ENCODE measurements around the gene CELF1. TPM values are rescaled to one million over a fixed set of nuclear protein-coding genes. Genes with fewer than 3 reads are reported as not detected.

The CELF1 gene
- total and polyA plus RNA-seq, 2 of the 13 experiments (the other 11 are each of a cell fraction or from before 2014, with no cell fraction given) = 69.0 to 80.1 TPM

DNA sequence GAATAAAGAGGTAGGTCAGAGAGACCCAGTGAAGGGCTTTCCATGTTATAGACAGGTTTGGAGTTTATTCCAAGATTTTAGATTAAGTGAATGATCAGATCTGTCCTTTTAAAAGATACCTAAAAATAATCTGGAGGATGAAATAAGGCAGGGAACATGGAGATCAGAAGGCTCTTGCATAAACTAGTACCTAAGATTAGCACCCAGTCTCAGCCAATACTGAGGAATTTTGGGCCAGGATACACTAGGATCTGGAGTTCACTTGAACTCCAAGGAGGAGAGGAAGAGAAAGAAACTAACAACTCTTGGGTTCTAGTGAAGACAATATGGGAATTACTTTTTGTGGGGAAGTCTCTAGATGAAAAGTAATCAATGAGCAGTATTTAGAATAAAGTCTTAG, 56.1 kb downstream of the CELF1 start:
- intact Hi-C loops (cut with micrococcal nuclease; ENCODE audit: unreplicated experiment) = no loop called here
- no peak for FAIRE-seq
- Histone ChIP-seq H2AFZ (ENCODE audit: low read length) (no peak overlapping the region), H3K27ac (ENCODE audit: extremely low read length, insufficient read depth, low read length) (no peak overlapping the region), H3K4me1 (ENCODE audit: insufficient read depth, low read length) (peaks cover 31% of the 10 kb centered on the region), H3K4me2 (ENCODE audit: low read depth, low read length) (no peak overlapping the region), H3K4me3 (replicated peaks in 1 of 3; ENCODE audit: insufficient read depth in 1 of 3, low read depth in 2 of 3, low read length in 3 of 3) (no peak overlapping the region), H3K27me3 (ENCODE audit: control insufficient read depth in 1 of 2, insufficient read depth in 2 of 2, low read length in 2 of 2) (no peaks in the 10 kb centered on the region; a peak in 1 of 5 replicates), H3K9me3 (ENCODE audit: low read length) (no peaks in the 10 kb centered on the region), H3K79me2 (ENCODE audit: insufficient read depth, low read length) (peaks cover 81% of the 10 kb centered on the region), H4K20me1 (ENCODE audit: insufficient read depth, low read length) (peaks cover 28% of the 10 kb centered on the region), H3K9ac (ENCODE audit: insufficient read depth, low read depth, low read length) (no peak overlapping the region), H3K36me3 (replicated peaks in 1 of 2; ENCODE audit: control insufficient read depth in 1 of 2, insufficient read depth in 2 of 2, low read length in 2 of 2) (peaks cover 7 to 36% of the 10 kb centered on the region in 2 experiments)
- ChIA-PET POLR2A (no interaction called here), CTCF (ENCODE audit: low intra/inter-chr PET ratio, low total read pairs) (no interaction called here)
- in situ Hi-C loops (cut with HindIII; ENCODE audit: extremely low pct_ligation_motif_present, low pct_unique_long_range_greater_than_20kb) = no loop called here
- no peak for DNase-seq (ENCODE audit: low spot score)
- ATAC-seq = no peak
- no TSS peak for BruUV-seq (replicated peaks)
- TF ChIP-seq ATAD3A (CRISPR knock-in tag; IDR thresholded peaks at IDR 0.05) (no peak), NR3C1 (CRISPR knock-in tag; IDR thresholded peaks at IDR 0.05) (no peak), NCOR1 (IDR thresholded peaks at IDR 0.05; ENCODE audit: borderline replicate concordance, low read length) (no peak), ZNF792 (CRISPR knock-in tag; IDR thresholded peaks at IDR 0.05) (no peak), PRPF4 (IDR thresholded peaks at IDR 0.05; ENCODE audit: low read depth, low read length, poor library complexity, severe bottlenecking) (no peak)
- TF ChIP-seq, protein P1, sequence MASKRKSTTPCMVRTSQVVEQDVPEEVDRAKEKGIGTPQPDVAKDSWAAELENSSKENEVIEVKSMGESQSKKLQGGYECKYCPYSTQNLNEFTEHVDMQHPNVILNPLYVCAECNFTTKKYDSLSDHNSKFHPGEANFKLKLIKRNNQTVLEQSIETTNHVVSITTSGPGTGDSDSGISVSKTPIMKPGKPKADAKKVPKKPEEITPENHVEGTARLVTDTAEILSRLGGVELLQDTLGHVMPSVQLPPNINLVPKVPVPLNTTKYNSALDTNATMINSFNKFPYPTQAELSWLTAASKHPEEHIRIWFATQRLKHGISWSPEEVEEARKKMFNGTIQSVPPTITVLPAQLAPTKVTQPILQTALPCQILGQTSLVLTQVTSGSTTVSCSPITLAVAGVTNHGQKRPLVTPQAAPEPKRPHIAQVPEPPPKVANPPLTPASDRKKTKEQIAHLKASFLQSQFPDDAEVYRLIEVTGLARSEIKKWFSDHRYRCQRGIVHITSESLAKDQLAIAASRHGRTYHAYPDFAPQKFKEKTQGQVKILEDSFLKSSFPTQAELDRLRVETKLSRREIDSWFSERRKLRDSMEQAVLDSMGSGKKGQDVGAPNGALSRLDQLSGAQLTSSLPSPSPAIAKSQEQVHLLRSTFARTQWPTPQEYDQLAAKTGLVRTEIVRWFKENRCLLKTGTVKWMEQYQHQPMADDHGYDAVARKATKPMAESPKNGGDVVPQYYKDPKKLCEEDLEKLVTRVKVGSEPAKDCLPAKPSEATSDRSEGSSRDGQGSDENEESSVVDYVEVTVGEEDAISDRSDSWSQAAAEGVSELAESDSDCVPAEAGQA (IDR thresholded peaks at IDR 0.05; ENCODE audit: low read depth) = no peak
- TF ChIP-seq, protein P1 (CRISPR knock-in tag; IDR thresholded peaks at IDR 0.05; ENCODE audit: borderline replicate concordance) = no peak
- TF ChIP-seq, protein P2, sequence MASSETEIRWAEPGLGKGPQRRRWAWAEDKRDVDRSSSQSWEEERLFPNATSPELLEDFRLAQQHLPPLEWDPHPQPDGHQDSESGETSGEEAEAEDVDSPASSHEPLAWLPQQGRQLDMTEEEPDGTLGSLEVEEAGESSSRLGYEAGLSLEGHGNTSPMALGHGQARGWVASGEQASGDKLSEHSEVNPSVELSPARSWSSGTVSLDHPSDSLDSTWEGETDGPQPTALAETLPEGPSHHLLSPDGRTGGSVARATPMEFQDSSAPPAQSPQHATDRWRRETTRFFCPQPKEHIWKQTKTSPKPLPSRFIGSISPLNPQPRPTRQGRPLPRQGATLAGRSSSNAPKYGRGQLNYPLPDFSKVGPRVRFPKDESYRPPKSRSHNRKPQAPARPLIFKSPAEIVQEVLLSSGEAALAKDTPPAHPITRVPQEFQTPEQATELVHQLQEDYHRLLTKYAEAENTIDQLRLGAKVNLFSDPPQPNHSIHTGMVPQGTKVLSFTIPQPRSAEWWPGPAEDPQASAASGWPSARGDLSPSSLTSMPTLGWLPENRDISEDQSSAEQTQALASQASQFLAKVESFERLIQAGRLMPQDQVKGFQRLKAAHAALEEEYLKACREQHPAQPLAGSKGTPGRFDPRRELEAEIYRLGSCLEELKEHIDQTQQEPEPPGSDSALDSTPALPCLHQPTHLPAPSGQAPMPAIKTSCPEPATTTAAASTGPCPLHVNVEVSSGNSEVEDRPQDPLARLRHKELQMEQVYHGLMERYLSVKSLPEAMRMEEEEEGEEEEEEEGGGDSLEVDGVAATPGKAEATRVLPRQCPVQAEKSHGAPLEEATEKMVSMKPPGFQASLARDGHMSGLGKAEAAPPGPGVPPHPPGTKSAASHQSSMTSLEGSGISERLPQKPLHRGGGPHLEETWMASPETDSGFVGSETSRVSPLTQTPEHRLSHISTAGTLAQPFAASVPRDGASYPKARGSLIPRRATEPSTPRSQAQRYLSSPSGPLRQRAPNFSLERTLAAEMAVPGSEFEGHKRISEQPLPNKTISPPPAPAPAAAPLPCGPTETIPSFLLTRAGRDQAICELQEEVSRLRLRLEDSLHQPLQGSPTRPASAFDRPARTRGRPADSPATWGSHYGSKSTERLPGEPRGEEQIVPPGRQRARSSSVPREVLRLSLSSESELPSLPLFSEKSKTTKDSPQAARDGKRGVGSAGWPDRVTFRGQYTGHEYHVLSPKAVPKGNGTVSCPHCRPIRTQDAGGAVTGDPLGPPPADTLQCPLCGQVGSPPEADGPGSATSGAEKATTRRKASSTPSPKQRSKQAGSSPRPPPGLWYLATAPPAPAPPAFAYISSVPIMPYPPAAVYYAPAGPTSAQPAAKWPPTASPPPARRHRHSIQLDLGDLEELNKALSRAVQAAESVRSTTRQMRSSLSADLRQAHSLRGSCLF (CRISPR knock-in tag; IDR thresholded peaks at IDR 0.05; ENCODE audit: borderline replicate concordance) = no peak
- TF ChIP-seq, protein P3, sequence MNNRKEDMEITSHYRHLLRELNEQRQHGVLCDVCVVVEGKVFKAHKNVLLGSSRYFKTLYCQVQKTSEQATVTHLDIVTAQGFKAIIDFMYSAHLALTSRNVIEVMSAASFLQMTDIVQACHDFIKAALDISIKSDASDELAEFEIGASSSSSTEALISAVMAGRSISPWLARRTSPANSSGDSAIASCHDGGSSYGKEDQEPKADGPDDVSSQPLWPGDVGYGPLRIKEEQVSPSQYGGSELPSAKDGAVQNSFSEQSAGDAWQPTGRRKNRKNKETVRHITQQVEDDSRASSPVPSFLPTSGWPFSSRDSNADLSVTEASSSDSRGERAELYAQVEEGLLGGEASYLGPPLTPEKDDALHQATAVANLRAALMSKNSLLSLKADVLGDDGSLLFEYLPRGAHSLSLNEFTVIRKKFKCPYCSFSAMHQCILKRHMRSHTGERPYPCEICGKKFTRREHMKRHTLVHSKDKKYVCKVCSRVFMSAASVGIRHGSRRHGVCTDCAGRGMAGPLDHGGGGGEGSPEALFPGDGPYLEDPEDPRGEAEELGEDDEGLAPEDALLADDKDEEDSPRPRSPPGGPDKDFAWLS (CRISPR knock-in tag; IDR thresholded peaks at IDR 0.05; ENCODE audit: borderline replicate concordance) = no peak
